Adrenal gland (tissue), 5 donors: ENCODE measurements around the gene RPS23.

Experiments
- CTCF ChIP-seq, 6 experiments: fragments of 450-650 bp in 4 of 6; fragments of 200-600 bp in 2 of 6; sonication (generic) in 1 of 6; IDR thresholded peaks; 1 replicate in 5 of 6; 2 replicates in 1 of 6; pipeline versions ENCODE4 v1.5.1 to v1.8.0; 2016 to 2021; ENCODE audit warnings: antibody characterized with exemption in 6 of 6, mild to moderate bottlenecking in 2 of 6, moderate library complexity in 1 of 6
- POLR2A ChIP-seq, 2 donors: fragments of 450-650 bp; IDR thresholded peaks; one replicate each; pipeline ENCODE4 v1.6.1; 2017; ENCODE audit warnings: antibody characterized with exemption in 2 of 2, mild to moderate bottlenecking in 2 of 2, moderate library complexity in 1 of 2
- donor health status: DM: no; HTN: no; CAD: no.

GRCh38 chr5:82278711-82279370, 687 bp upstream of the RPS23 start:
- TF ChIP-seq CTCF (IDR thresholded peaks at IDR 0.05), result no peak
- TF ChIP-seq POLR2A (IDR thresholded peaks at IDR 0.05), result no peak
